Germinal center (tissue), 1 donor: Measurements from ENCODE around the gene KIF4A.
"Not testable (repeated sequence)": the region's sequence is repeated elsewhere in the genome, so short reads cannot be mapped to it uniquely, and the experiment has no call there.

ENCODE experiments used
- DNase-seq: peaks from one replicate; pipeline ENCODE4 v3.0.0; 2012; ENCODE audit warnings: mixed read lengths, low spot score

Gene KIF4A

GRCh38 chrX:70281951-70282350 lies 8.0 kb upstream of the KIF4A start, which contains the start of gene RAB41:
TSS of gene RAB41 (plus strand) at chrX:70282172. CDS start at chrX:70282218, 46 bp downstream.
- DNase-seq, result no peak

GRCh38 chrX:70289168-70289792 lies 624 bp upstream of the KIF4A start:
- no peak for DNase-seq

GRCh38 chrX:70292788-70293187 lies 2.9 kb downstream of the KIF4A start:
- no peak for DNase-seq

- no peak for DNase-seq
These were observed 3.7 kb downstream of the KIF4A start for GRCh38 chrX:70293621-70294020.

GRCh38 chrX:70301716-70302115 lies 11.8 kb downstream of the KIF4A start:
- DNase-seq, result no peak

GRCh38 chrX:70313503-70313902 lies 23.6 kb downstream of the KIF4A start:
- DNase-seq, result no peak

GRCh38 chrX:70322784-70323183 lies 32.9 kb downstream of the KIF4A start:
- no peak for DNase-seq

GRCh38 chrX:70323628-70324027 lies 33.7 kb downstream of the KIF4A start:
- not testable (repeated sequence) for DNase-seq

- DNase-seq, result no peak
These were observed 34.4 kb downstream of the KIF4A start for GRCh38 chrX:70324326-70324725.

GRCh38 chrX:70331161-70331560 lies 41.3 kb downstream of the KIF4A start:
- no peak for DNase-seq

GRCh38 chrX:70332600-70332999 lies 42.7 kb downstream of the KIF4A start:
- DNase-seq, result no peak

- no peak for DNase-seq
These were observed 46.9 kb downstream of the KIF4A start for GRCh38 chrX:70336767-70337166.

GRCh38 chrX:70338290-70338689 lies 48.4 kb downstream of the KIF4A start:
- no peak for DNase-seq

GRCh38 chrX:70343435-70343834 lies 53.5 kb downstream of the KIF4A start:
- no peak for DNase-seq

- DNase-seq, result no peak
These were observed 56.6 kb downstream of the KIF4A start for GRCh38 chrX:70346418-70347070.

- not testable (repeated sequence) for DNase-seq
These were observed 58.9 kb downstream of the KIF4A start for GRCh38 chrX:70348825-70349224.

GRCh38 chrX:70349367-70350125 lies 59.6 kb downstream of the KIF4A start:
- not testable (repeated sequence) for DNase-seq

GRCh38 chrX:70352496-70352895 lies 62.6 kb downstream of the KIF4A start:
- no peak for DNase-seq

GRCh38 chrX:70353514-70353913 lies 63.6 kb downstream of the KIF4A start:
- no peak for DNase-seq

GRCh38 chrX:70354716-70355115 lies 64.8 kb downstream of the KIF4A start:
- DNase-seq, result no peak

GRCh38 chrX:70359458-70359857 lies 69.6 kb downstream of the KIF4A start:
- no peak for DNase-seq

- no peak for DNase-seq
These were observed 70.5 kb downstream of the KIF4A start for GRCh38 chrX:70360366-70360765.

GRCh38 chrX:70368731-70369130 lies 78.8 kb downstream of the KIF4A start:
- DNase-seq, result not testable (repeated sequence)
